ENCODE data around the gene PHACTR1.
A peak's percentile ranks its signal among the peaks of the same experiment; 100 is the strongest.

PHACTR1 gene

GRCh38 chr6:12735786-12736185 is 19.2 kb downstream of the PHACTR1 start:
- Histone ChIP-seq H3K4me3 (replicated peaks; ENCODE audit: insufficient read depth, low read length) (no peak overlapping the region), H3K27me3 (ENCODE audit: insufficient read depth, poor library complexity, severe bottlenecking) (no peaks in the 10 kb centered on the region), H3K27ac (replicated peaks) (no peak overlapping the region)
- no peak for TF ChIP-seq POLR2AphosphoS5 (IDR thresholded peaks at IDR 0.05; ENCODE audit: low read depth)
- TF ChIP-seq, protein P1, sequence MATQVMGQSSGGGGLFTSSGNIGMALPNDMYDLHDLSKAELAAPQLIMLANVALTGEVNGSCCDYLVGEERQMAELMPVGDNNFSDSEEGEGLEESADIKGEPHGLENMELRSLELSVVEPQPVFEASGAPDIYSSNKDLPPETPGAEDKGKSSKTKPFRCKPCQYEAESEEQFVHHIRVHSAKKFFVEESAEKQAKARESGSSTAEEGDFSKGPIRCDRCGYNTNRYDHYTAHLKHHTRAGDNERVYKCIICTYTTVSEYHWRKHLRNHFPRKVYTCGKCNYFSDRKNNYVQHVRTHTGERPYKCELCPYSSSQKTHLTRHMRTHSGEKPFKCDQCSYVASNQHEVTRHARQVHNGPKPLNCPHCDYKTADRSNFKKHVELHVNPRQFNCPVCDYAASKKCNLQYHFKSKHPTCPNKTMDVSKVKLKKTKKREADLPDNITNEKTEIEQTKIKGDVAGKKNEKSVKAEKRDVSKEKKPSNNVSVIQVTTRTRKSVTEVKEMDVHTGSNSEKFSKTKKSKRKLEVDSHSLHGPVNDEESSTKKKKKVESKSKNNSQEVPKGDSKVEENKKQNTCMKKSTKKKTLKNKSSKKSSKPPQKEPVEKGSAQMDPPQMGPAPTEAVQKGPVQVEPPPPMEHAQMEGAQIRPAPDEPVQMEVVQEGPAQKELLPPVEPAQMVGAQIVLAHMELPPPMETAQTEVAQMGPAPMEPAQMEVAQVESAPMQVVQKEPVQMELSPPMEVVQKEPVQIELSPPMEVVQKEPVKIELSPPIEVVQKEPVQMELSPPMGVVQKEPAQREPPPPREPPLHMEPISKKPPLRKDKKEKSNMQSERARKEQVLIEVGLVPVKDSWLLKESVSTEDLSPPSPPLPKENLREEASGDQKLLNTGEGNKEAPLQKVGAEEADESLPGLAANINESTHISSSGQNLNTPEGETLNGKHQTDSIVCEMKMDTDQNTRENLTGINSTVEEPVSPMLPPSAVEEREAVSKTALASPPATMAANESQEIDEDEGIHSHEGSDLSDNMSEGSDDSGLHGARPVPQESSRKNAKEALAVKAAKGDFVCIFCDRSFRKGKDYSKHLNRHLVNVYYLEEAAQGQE (IDR thresholded peaks at IDR 0.05; ENCODE audit: insufficient replicate concordance, low read depth): peak; percentile 87
- no peak for DNase-seq (ENCODE audit: low read depth in 1 of 2, low spot score in 1 of 2)

GRCh38 chr6:12748411-12748810 is 31.8 kb downstream of the PHACTR1 start:
- Histone ChIP-seq H3K4me3 (replicated peaks; ENCODE audit: insufficient read depth, low read length) (no peak overlapping the region), H3K27me3 (ENCODE audit: insufficient read depth, poor library complexity, severe bottlenecking) (peaks cover 11% of the 10 kb centered on the region), H3K27ac (replicated peaks) (no peak overlapping the region)
- TF ChIP-seq, protein P2, sequence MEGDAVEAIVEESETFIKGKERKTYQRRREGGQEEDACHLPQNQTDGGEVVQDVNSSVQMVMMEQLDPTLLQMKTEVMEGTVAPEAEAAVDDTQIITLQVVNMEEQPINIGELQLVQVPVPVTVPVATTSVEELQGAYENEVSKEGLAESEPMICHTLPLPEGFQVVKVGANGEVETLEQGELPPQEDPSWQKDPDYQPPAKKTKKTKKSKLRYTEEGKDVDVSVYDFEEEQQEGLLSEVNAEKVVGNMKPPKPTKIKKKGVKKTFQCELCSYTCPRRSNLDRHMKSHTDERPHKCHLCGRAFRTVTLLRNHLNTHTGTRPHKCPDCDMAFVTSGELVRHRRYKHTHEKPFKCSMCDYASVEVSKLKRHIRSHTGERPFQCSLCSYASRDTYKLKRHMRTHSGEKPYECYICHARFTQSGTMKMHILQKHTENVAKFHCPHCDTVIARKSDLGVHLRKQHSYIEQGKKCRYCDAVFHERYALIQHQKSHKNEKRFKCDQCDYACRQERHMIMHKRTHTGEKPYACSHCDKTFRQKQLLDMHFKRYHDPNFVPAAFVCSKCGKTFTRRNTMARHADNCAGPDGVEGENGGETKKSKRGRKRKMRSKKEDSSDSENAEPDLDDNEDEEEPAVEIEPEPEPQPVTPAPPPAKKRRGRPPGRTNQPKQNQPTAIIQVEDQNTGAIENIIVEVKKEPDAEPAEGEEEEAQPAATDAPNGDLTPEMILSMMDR (IDR thresholded peaks at IDR 0.05; ENCODE audit: insufficient read depth, low read length): no peak
- TF ChIP-seq GABPA (IDR thresholded peaks at IDR 0.05; ENCODE audit: low read depth) (no peak), POLR2AphosphoS5 (IDR thresholded peaks at IDR 0.05; ENCODE audit: low read depth) (no peak), SPI1 (IDR thresholded peaks at IDR 0.05; ENCODE audit: borderline replicate concordance, low read depth) (no peak)
- TF ChIP-seq, protein P1 (IDR thresholded peaks at IDR 0.05; ENCODE audit: insufficient replicate concordance, low read depth): no peak
- no peak for DNase-seq (ENCODE audit: low read depth in 1 of 2, low spot score in 1 of 2)

- H3K27ac ChIP-seq (replicated peaks): no peak overlapping the region
- no peak for DNase-seq (ENCODE audit: low read depth in 1 of 2, low spot score in 1 of 2)
- no peak for TF ChIP-seq POLR2AphosphoS5 (IDR thresholded peaks at IDR 0.05; ENCODE audit: low read depth)
- TF ChIP-seq, protein P1 (IDR thresholded peaks at IDR 0.05; ENCODE audit: insufficient replicate concordance, low read depth): no peak
- TF ChIP-seq SPI1 (IDR thresholded peaks at IDR 0.05; ENCODE audit: borderline replicate concordance, low read depth): no peak
- TF ChIP-seq, protein P2 (IDR thresholded peaks at IDR 0.05; ENCODE audit: insufficient read depth, low read length): no peak
- no peak for TF ChIP-seq GABPA (IDR thresholded peaks at IDR 0.05; ENCODE audit: low read depth)
- H3K27me3 ChIP-seq (ENCODE audit: insufficient read depth, poor library complexity, severe bottlenecking): peaks cover 11% of the 10 kb centered on the region
- no peak overlapping the region for H3K4me3 ChIP-seq (replicated peaks; ENCODE audit: insufficient read depth, low read length)
Observed at GRCh38 chr6:12748815-12749521, 32.4 kb downstream of the PHACTR1 start.
